HG03103 (cell line): Measurements from ENCODE around the gene SEL1L3.
"Not testable (repeated sequence)": the region's sequence is repeated elsewhere in the genome, so short reads cannot be mapped to it uniquely, and the experiment has no call there.

Experiments
- ATAC-seq: cut with Tn5 transposase; IDR thresholded peaks from one replicate; pipeline ENCODE4 v1.9.1; 2021; ENCODE audit warnings: low read depth; ENCODE audit not compliant: unreplicated experiment

The SEL1L3 gene

DNA sequence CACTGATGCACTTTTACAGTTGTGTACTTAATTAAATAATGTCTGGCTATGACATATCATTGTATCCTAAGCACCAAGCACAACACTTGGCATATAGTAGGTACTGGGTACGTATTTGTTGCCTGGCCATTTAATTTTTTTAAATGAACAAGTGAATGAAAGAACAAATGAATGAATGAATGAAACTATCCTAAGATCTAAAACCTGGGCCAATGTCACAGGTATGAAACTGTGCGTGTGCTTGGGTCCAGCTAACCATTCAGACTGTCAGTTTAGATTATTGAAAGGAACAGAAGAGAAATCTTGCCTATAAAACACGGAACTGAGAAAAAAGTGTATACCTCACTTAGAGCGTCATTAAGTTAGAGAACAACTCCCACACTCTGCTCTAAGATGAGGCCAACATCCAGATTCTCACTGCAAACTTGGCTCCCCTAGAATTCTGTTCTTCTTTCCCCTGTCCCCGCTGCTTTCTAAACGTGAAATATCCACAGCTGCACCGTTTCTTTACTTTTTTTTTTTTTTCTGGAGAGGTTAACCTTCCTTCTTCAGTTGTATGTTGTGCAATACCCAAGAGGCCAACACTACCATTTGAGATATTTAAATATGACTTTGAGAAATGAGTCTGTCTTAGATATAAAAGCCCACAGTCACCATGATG, 17.3 kb upstream of the SEL1L3 start:
- ATAC-seq: peak; percentile 61

- no peak for ATAC-seq
Observed at GRCh38 chr4:25879587-25879986, 16.8 kb upstream of the SEL1L3 start.

GRCh38 chr4:25879091-25879584, 16.4 kb upstream of the SEL1L3 start:
- no peak for ATAC-seq

DNA sequence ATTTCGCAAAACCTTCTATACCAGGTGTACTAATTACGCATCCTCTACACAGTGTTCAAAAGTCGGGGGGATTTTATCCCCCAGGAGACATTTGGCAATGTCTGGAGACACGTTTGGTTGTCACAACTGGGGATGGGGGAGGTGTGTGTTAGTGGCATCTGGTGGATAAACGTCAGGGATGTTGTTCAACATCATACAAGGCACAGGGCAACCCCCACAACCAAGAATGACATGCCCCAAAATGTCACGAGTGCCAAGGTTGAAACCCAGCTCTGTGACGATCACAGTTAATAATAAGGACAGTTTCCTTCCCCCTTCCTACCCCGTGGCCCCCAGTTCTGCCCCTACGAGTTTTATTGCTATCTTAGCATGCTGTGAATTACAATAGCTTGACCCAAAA, 15.9 kb upstream of the SEL1L3 start:
- ATAC-seq: no peak

- peak; percentile 37 for ATAC-seq
Observed at GRCh38 chr4:25875281-25875745, 12.5 kb upstream of the SEL1L3 start.

- ATAC-seq: peak; percentile 35
Observed at GRCh38 chr4:25874655-25875054, 11.9 kb upstream of the SEL1L3 start.

- no peak for ATAC-seq
Observed at GRCh38 chr4:25873632-25874129, 10.9 kb upstream of the SEL1L3 start.

GRCh38 chr4:25872851-25873631, 10.3 kb upstream of the SEL1L3 start:
- ATAC-seq: no peak

GRCh38 chr4:25870081-25870480, 7.3 kb upstream of the SEL1L3 start:
- ATAC-seq: no peak

DNA sequence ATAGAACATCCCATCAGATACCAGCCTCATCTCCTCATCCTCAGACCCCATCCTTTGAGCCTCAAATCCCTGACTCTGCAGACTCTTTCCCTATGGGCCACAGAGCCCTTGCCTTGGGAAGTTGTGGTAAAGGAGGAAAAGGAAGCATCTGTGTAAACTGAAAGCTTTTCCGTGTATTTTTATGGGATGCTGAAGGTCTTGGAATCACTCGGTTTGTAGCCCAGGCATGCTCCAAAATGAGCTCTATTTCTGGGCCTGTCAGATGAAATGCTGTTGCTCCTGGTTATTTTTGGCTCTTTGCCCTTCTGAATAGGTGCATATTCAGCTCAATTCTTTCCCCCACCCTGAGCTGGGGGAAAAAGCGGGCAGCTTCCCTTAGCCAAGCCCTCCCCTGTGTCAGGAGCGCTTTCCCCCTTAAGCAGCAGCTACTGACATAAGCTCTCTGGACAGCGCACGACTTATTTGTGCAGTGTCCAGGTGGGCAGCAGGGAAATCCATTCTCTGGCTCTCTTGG, 5.0 kb upstream of the SEL1L3 start:
- ATAC-seq: no peak

DNA sequence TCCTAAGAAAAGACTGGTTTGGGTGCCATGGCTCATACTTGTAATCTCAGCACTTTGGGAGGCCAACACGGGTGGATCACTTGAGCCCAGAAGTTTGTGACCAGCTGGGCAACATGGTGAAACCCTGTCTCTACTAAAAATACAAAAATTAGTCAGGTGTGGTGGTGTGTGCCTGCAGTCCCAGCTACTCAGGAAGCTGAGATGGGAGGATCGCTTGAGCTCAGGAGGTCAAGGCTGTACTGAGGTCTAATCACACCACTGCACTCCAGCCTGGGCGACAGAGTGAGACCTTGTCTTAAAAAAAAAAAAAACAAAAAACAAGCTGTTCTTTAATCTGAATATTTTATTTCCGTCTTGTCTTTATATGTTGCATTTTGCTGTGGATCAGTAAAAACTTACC, 3.6 kb upstream of the SEL1L3 start:
- not testable (repeated sequence) for ATAC-seq

GRCh38 chr4:25865586-25865985, 2.8 kb upstream of the SEL1L3 start:
- no peak for ATAC-seq

DNA sequence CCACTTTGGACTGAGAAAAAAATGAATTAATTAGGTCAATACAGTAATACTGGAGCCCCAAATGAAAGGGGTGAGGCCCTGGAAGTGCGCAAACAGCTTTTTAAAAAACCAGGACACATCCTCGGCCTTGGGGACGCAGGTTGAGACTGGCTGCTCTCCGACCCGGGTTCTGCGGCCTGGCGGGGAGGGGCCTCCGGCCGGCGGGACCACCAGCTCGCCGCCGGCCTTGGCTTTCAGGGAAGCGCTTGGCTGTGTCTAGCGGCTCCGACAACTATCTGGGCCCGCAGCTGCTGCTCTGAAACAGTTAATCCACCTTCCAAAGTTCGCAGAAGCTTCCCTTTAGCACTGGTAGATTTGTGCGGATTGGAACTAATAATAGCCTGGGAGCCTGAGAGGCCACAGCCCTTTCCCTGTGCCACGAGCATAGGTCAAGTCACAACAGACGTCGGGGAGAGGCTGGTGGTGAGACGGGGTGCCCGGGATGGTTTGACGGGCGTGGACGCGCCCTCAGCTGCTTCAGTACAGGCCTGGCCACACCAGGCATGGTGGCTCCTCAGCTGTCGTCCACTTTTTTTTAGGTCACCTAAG, 1.1 kb upstream of the SEL1L3 start:
- ATAC-seq: no peak

DNA sequence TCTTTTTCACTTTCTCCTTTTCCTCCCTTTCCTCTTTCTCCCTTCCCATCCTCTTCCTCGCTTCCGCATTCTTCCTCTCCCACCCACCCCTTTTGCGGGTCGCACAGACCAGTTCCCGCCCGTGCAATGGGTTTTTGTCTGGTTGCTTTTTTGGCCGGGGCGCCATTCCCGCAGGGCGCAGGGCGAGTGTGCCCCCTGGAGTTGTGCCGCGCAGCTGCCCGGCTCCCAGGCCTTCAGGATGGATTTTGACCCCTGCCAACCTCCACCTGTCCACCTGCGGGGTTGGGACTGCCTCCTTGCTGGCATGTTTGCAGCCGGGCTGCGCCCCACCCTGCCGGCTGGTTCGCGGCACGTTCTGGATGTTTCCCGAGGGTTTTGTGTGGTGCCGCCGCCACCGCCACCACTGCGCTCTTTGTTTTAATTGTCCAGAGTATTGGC, 578 bp upstream of the SEL1L3 start:
- ATAC-seq: no peak

DNA sequence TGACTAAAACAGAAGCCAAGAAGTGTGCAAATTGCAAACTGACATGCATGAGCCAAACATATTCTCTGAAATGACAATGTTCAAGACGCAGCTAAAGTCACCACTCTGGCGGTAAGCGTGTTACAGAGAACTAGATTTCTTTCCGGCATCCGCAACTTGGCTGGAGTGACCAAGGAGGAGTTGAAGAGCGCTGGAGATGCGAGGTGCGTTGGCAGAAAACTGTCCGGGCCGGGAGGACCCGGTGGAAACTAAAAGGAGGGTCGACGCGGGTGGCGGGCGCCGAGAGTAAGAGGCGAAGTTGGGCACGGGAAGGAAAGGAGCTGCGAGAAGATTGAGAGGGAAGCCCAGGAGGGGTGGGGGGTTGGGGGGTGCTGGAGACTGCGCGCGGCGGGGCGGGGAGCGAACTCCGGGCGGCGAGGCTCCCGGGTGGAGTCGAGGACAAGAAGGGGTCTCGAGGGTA, 807 bp downstream of the SEL1L3 start:
- no peak for ATAC-seq

GRCh38 chr4:25861280-25861950, 1.4 kb downstream of the SEL1L3 start:
- no peak for ATAC-seq

DNA sequence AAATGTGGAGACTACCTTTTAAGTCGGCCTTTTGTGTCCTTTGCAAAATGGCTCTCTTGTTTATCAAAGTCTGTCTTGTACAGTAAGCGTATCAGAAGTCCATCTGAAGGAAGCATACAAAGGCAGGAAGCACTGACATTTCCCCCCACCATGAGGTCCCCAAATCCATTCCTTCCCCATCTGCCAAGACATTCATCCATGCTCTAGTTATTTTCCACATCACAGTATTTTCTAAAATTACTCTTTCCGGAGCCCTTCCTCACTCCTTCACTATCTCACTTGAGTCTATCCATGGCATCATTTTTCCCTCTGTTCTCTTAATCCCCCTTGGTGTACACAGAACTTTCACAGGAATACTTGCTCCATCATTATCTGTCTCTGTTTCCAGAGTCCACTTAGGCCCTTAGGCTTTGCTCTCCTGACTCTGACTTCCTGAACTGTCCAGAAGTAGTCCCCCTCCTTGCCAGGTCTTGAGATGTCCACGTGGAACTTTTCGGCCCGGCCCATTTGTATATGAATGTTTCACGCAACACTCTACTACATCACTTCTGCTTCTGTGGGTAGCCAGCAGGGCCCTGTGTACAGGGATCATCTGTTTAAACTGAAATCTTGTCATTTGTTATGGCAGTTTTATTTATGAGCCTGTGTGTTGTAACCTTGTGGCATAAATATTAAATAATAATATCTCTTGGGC, 2.1 kb downstream of the SEL1L3 start:
- ATAC-seq: no peak

- peak; percentile 48 for ATAC-seq
Observed at GRCh38 chr4:25859429-25860148, 3.2 kb downstream of the SEL1L3 start.

- ATAC-seq: no peak
Observed at GRCh38 chr4:25857851-25858400, 4.9 kb downstream of the SEL1L3 start.
